Liver (tissue), 9 donors: ENCODE data around the gene AKAP10. TPM values are rescaled to one million over a fixed set of nuclear protein-coding genes. Genes with fewer than 3 reads are reported as not detected.
"Not testable (repeated sequence)": the region's sequence is repeated elsewhere in the genome, so short reads cannot be mapped to it uniquely, and the experiment has no call there.

Experiments
- DNase-seq: peaks from one replicate; pipeline ENCODE4 v3.0.0-alpha.2; 2017; ENCODE audit warnings: low spot score
- H3K27ac ChIP-seq, 2 donors: one replicate each; pipeline ENCODE4 v1.7.0; 2013; ENCODE audit warnings: inconsistent platforms in 2 of 2, low read length in 2 of 2, control low read depth in 1 of 2, low read depth in 1 of 2, mild to moderate bottlenecking in 1 of 2
- H3K27me3 ChIP-seq, 4 donors: one replicate each; pipeline versions ENCODE4 v1.6.1 to v1.7.0; 2013; ENCODE audit warnings: low read length in 3 of 4, inconsistent platforms in 1 of 4, mild to moderate bottlenecking in 1 of 4, moderate library complexity in 1 of 4; ENCODE audit not compliant: control insufficient read depth in 4 of 4, insufficient read depth in 4 of 4
- H3K36me3 ChIP-seq, 4 donors: one replicate each; pipeline versions ENCODE4 v1.6.1 to v1.7.0; 2013; ENCODE audit warnings: low read length in 3 of 4, mild to moderate bottlenecking in 3 of 4, low read depth in 1 of 4, moderate library complexity in 1 of 4; ENCODE audit not compliant: control insufficient read depth in 4 of 4, insufficient read depth in 3 of 4
- H3K4me1 ChIP-seq, 4 donors: one replicate each; pipeline versions ENCODE4 v1.6.1 to v1.7.0; 2013; ENCODE audit warnings: low read length in 3 of 4, mild to moderate bottlenecking in 3 of 4, moderate library complexity in 1 of 4; ENCODE audit not compliant: control insufficient read depth in 4 of 4, insufficient read depth in 4 of 4
- H3K4me3 ChIP-seq, 3 donors: one replicate each; pipeline versions ENCODE4 v1.6.1 to v1.7.0; 2013; ENCODE audit warnings: low read length in 3 of 3, control low read depth in 1 of 3, low read depth in 1 of 3, mild to moderate bottlenecking in 1 of 3
- H3K9ac ChIP-seq, 2 donors: one replicate each; pipeline ENCODE4 v1.7.0; 2013; ENCODE audit warnings: low read length in 2 of 2, mild to moderate bottlenecking in 2 of 2, moderate library complexity in 2 of 2, control low read depth in 1 of 2, low read depth in 1 of 2
- H3K9me3 ChIP-seq, 4 donors: one replicate each; pipeline versions ENCODE4 v1.6.1 to v1.7.0; 2013; ENCODE audit warnings: low read length in 3 of 4; ENCODE audit not compliant: control insufficient read depth in 4 of 4
- ATF3 ChIP-seq: IDR thresholded peaks from 2 replicates; pipeline ENCODE4 v1.6.1; 2016; ENCODE audit warnings: antibody characterized with exemption
- CTCF ChIP-seq: fragments of 150-350 bp; IDR thresholded peaks from 2 replicates; pipeline ENCODE4 v1.5.1; 2017; ENCODE audit warnings: improper control_type of control experiment, low read depth, low read length; ENCODE audit not compliant: missing input control
- EGR1 ChIP-seq, 2 donors: IDR thresholded peaks; 2 replicates each; pipeline ENCODE4 v1.6.1; 2016 to 2018; ENCODE audit warnings: antibody characterized with exemption in 2 of 2, low read depth in 2 of 2
- FOXA1 ChIP-seq: IDR thresholded peaks from 2 replicates; pipeline ENCODE4 v1.6.1; 2016; ENCODE audit warnings: antibody characterized with exemption
- FOXA2 ChIP-seq: IDR thresholded peaks from 2 replicates; pipeline ENCODE4 v1.6.1; 2016; ENCODE audit warnings: antibody characterized with exemption
- GABPA ChIP-seq, 2 donors: IDR thresholded peaks in 1 of 2; conservative IDR thresholded peaks in 1 of 2; 2 replicates each; pipeline ENCODE4 v1.6.1; 2016; ENCODE audit warnings: antibody characterized with exemption in 2 of 2, mild to moderate bottlenecking in 1 of 2, moderate library complexity in 1 of 2
- HNF4A ChIP-seq, 2 donors: conservative IDR thresholded peaks; 2 replicates each; pipeline ENCODE4 v1.6.1; 2016; ENCODE audit warnings: antibody characterized with exemption in 2 of 2, mild to moderate bottlenecking in 2 of 2
- HNF4G ChIP-seq: IDR thresholded peaks from 2 replicates; pipeline ENCODE4 v1.6.1; 2016; ENCODE audit warnings: antibody characterized with exemption
- JUND ChIP-seq, 2 donors: IDR thresholded peaks; 2 replicates each; pipeline ENCODE4 v1.6.1; 2016; ENCODE audit warnings: antibody characterized with exemption in 2 of 2
- MAX ChIP-seq: IDR thresholded peaks from 2 replicates; pipeline ENCODE4 v1.6.1; 2016; ENCODE audit warnings: antibody characterized with exemption
- NR2F2 ChIP-seq: IDR thresholded peaks from 2 replicates; pipeline ENCODE4 v1.6.1; 2016; ENCODE audit warnings: antibody characterized with exemption
- RAD21 ChIP-seq, 2 donors: IDR thresholded peaks; 2 replicates each; pipeline ENCODE4 v1.6.1; 2016; ENCODE audit warnings: antibody characterized with exemption in 2 of 2, mild to moderate bottlenecking in 2 of 2
- REST ChIP-seq: IDR thresholded peaks from 2 replicates; pipeline ENCODE4 v1.6.1; 2016; ENCODE audit warnings: antibody characterized with exemption, mild to moderate bottlenecking
- RXRA ChIP-seq, 2 donors: IDR thresholded peaks; 2 replicates each; pipeline ENCODE4 v1.6.1; 2017 to 2018; ENCODE audit warnings: antibody characterized with exemption in 2 of 2, mild to moderate bottlenecking in 1 of 2
- SP1 ChIP-seq: IDR thresholded peaks from 2 replicates; pipeline ENCODE4 v1.6.1; 2018; ENCODE audit warnings: antibody characterized with exemption, mild to moderate bottlenecking
- TAF1 ChIP-seq: conservative IDR thresholded peaks from 2 replicates; pipeline ENCODE4 v1.6.1; 2016; ENCODE audit warnings: antibody characterized with exemption, mild to moderate bottlenecking
- YY1 ChIP-seq: IDR thresholded peaks from 2 replicates; pipeline ENCODE4 v1.6.1; 2016; ENCODE audit warnings: antibody characterized with exemption, mild to moderate bottlenecking
- ZBTB33 ChIP-seq: IDR thresholded peaks from 2 replicates; pipeline ENCODE4 v1.6.1; 2016; ENCODE audit warnings: antibody characterized with exemption
- WGBS: extraction: QIAGEN DNeasy Blood & Tissue Kit; methylation state at CpG from one replicate; pipeline ENCODE4 v1.1.7; 2013; 5-methylcytosine and 5-hydroxymethylcytosine counted together
- polyA plus RNA-seq, 2 donors: library from polyadenylated mRNA; stranded (reverse) in 1 of 2; unstranded in 1 of 2; fragments of 200-250 nt in 1 of 2; fragments of >200 nt in 1 of 2; fragmentation: Nextera tagmentation in 1 of 2; extraction: Ambion mirVana in 1 of 2; gene quantifications; one replicate each; pipeline versions ENCODE4 v1.2.1 to v1.2.3, GENCODE V29; 2013 to 2015
- total RNA-seq, 2 donors: library from RNA; depleted of rRNA; stranded (reverse); fragments of >200 nt; gene quantifications; one replicate each; pipeline ENCODE4 v1.2.3, GENCODE V29; 2014
- donor health status: healthy.
- donor health status: healthy.
- donor health status: healthy.
- donor health status: healthy.
- donor health status: healthy.

The AKAP10 gene
- total and polyA plus RNA-seq, 4 donors, result 4.2 to 16.3 (median 10.1) TPM

GRCh38 chr17:19890554-19890953 is 87.1 kb downstream of the AKAP10 start:
- H3K4me3 ChIP-seq, H3K4me1 ChIP-seq, H3K9me3 ChIP-seq, H3K27ac ChIP-seq, H3K27me3 ChIP-seq, H3K9ac ChIP-seq, H3K36me3 ChIP-seq, DNase-seq: not testable (repeated sequence)
- TF ChIP-seq SP1 (peak; percentile 51), HNF4A (conservative IDR thresholded peaks at IDR 0.05) (peak; percentile 48 to 75), NR2F2 (peak; percentile 66), RAD21 (IDR thresholded peaks at IDR 0.05) (peak in 1 of 2 donors; percentile 15), RXRA (IDR thresholded peaks at IDR 0.05) (peak; percentile 25 to 65)
- 51% methylated on average over 5 of the region's 5 CpGs for WGBS

- not testable (repeated sequence) for H3K4me1 ChIP-seq, H3K4me3 ChIP-seq, H3K36me3 ChIP-seq, H3K27me3 ChIP-seq, DNase-seq, H3K9ac ChIP-seq, H3K27ac ChIP-seq, H3K9me3 ChIP-seq
- 97% methylated on average over 5 of the region's 5 CpGs for WGBS
These were observed 87.6 kb downstream of the AKAP10 start for GRCh38 chr17:19890001-19890400.

GRCh38 chr17:19886116-19886515 is 91.5 kb downstream of the AKAP10 start:
- DNase-seq, result no peak
- TF ChIP-seq FOXA1, result no peak
- no peak for TF ChIP-seq HNF4G
- TF ChIP-seq GABPA (IDR thresholded peaks at IDR 0.05 in 1 of 2, conservative IDR thresholded peaks at IDR 0.05 in 1 of 2), result no peak
- TF ChIP-seq ATF3, result no peak
- TF ChIP-seq REST, result no peak
- no peak for TF ChIP-seq ZBTB33
- no peak for TF ChIP-seq JUND (IDR thresholded peaks at IDR 0.05)
- no peak for TF ChIP-seq NR2F2
- TF ChIP-seq FOXA2, result no peak
- TF ChIP-seq SP1, result no peak
- TF ChIP-seq TAF1, result no peak
- TF ChIP-seq RXRA (IDR thresholded peaks at IDR 0.05), result no peak
- no peak for TF ChIP-seq HNF4A (conservative IDR thresholded peaks at IDR 0.05)
- TF ChIP-seq MAX, result no peak
- TF ChIP-seq RAD21 (IDR thresholded peaks at IDR 0.05), result no peak
- TF ChIP-seq CTCF, result no peak
- no peak for TF ChIP-seq EGR1 (IDR thresholded peaks at IDR 0.05; ENCODE audit: low read depth in 2 of 2)
- no peak for TF ChIP-seq YY1
- no peak overlapping the region for H3K9ac ChIP-seq
- H3K27ac ChIP-seq, result no peak overlapping the region
- H3K4me1 ChIP-seq, result peaks cover 0 to 6% (median 2%) of the 10 kb centered on the region in 4 donors
- no peaks in the 10 kb centered on the region for H3K27me3 ChIP-seq
- no peak overlapping the region for H3K4me3 ChIP-seq
- H3K9me3 ChIP-seq, result no peaks in the 10 kb centered on the region
- H3K36me3 ChIP-seq, result no peaks in the 10 kb centered on the region
